Breast epithelium (tissue), 4 donors: ENCODE results near the gene ZNF606. TPM values are rescaled to one million over a fixed set of nuclear protein-coding genes. Genes with fewer than 3 reads are reported as not detected.
"Not testable (repeated sequence)": the region's sequence is repeated elsewhere in the genome, so short reads cannot be mapped to it uniquely, and the experiment has no call there.

Experiments used
- DNase-seq, 2 donors: peaks; one replicate each; pipeline ENCODE4 v3.0.0-alpha.2; 2019; ENCODE audit warnings: low spot score in 2 of 2
- H3K27ac ChIP-seq, 2 donors: fragments of 200-600 bp; sonication (generic) in 1 of 2; one replicate each; pipeline ENCODE4 v1.5.1; 2016 to 2019; ENCODE audit warnings: mild to moderate bottlenecking in 1 of 2
- H3K27me3 ChIP-seq, 2 donors: fragments of 200-600 bp; sonication (generic) in 1 of 2; one replicate each; pipeline versions ENCODE4 v1.5.1 to v1.6.0; 2017 to 2019; ENCODE audit warnings: control low read depth in 1 of 2, mild to moderate bottlenecking in 1 of 2
- H3K36me3 ChIP-seq: fragments of 200-600 bp; one replicate; pipeline ENCODE4 v1.5.1; 2019
- H3K4me1 ChIP-seq, 2 donors: fragments of 200-600 bp; sonication (generic); one replicate each; pipeline ENCODE4 v1.5.1; 2016 to 2019; ENCODE audit warnings: control low read depth in 1 of 2
- H3K4me3 ChIP-seq, 3 donors: fragments of 200-600 bp; sonication (generic); 1 replicate in 2 of 3; 2 replicates in 1 of 3; pipeline ENCODE4 v1.5.1; 2016 to 2019; ENCODE audit warnings: mild to moderate bottlenecking in 3 of 3, moderate library complexity in 2 of 3
- H3K9me3 ChIP-seq, 2 donors: fragments of 200-600 bp; sonication (generic) in 1 of 2; one replicate each; pipeline ENCODE4 v1.5.1; 2016 to 2019; ENCODE audit warnings: control low read depth in 1 of 2
- POLR2A ChIP-seq: fragments of 450-650 bp; IDR thresholded peaks from one replicate; pipeline ENCODE4 v1.6.1; 2016; ENCODE audit warnings: antibody characterized with exemption, mild to moderate bottlenecking, moderate library complexity
- POLR2AphosphoS5 ChIP-seq, 3 donors: sonication (generic); formaldehyde crosslinking; IDR thresholded peaks; one replicate each; pipeline ENCODE4 v1.6.1; 2017; ENCODE audit warnings: antibody characterized with exemption in 3 of 3
- intact Hi-C: fragments of 100-400 bp; cut with DNase I; formaldehyde crosslinking; loops from one replicate; pipeline ENCODE4 v1.15.1; 2023; ENCODE audit warnings: low total_unique reads
- total RNA-seq, 3 donors: library from RNA; depleted of rRNA; stranded (reverse); fragments of >200 nt; gene quantifications; one replicate each; pipeline ENCODE4 v1.1.0, GENCODE V29; 2016
- TF ChIP-seq, protein P1 (sequence below), 3 donors: fragments of 450-650 bp; IDR thresholded peaks; one replicate each; pipeline ENCODE4 v1.5.1; 2016 to 2017; ENCODE audit warnings: antibody characterized with exemption in 3 of 3, mild to moderate bottlenecking in 3 of 3, moderate library complexity in 3 of 3

The ZNF606 gene
- total RNA-seq, 3 donors from 2014 or later, result 12.0 to 46.5 (median 21.6) TPM

DNA sequence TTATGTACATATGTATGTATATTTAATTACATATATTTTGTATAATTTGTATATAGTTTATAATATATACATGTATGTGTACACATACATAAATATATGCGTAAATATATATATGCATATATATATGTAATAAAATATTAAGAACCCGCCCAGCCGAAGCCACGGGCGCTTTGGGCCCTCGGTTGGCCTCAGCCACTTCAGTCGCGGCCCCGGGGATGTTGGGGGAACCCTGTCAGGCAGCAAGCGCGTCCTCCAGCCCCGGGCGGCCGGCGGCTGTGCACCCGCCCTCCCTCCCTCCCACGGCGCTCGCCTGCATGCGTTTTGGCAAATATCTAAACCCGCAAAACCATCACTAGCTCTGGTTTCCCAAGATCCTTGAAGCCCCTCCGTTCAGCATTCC lies 7.9 kb upstream of the ZNF606 start:
- H3K27ac ChIP-seq, result peak overlapping the region in 1 of 2 donors; percentile 88
- peaks cover 7% of the 10 kb centered on the region for H3K36me3 ChIP-seq
- H3K4me1 ChIP-seq, result no peaks in the 10 kb centered on the region
- DNase-seq, result no peak
- peak overlapping the region in 1 of 3 donors; percentile 79 for H3K4me3 ChIP-seq
- H3K9me3 ChIP-seq, result peaks cover 42 to 65% of the 10 kb centered on the region in 2 donors
- intact Hi-C loops, result no loop called here
- TF ChIP-seq POLR2A (no peak), POLR2AphosphoS5 (IDR thresholded peaks at IDR 0.05) (no peak)
- TF ChIP-seq, protein P1, sequence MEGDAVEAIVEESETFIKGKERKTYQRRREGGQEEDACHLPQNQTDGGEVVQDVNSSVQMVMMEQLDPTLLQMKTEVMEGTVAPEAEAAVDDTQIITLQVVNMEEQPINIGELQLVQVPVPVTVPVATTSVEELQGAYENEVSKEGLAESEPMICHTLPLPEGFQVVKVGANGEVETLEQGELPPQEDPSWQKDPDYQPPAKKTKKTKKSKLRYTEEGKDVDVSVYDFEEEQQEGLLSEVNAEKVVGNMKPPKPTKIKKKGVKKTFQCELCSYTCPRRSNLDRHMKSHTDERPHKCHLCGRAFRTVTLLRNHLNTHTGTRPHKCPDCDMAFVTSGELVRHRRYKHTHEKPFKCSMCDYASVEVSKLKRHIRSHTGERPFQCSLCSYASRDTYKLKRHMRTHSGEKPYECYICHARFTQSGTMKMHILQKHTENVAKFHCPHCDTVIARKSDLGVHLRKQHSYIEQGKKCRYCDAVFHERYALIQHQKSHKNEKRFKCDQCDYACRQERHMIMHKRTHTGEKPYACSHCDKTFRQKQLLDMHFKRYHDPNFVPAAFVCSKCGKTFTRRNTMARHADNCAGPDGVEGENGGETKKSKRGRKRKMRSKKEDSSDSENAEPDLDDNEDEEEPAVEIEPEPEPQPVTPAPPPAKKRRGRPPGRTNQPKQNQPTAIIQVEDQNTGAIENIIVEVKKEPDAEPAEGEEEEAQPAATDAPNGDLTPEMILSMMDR (IDR thresholded peaks at IDR 0.05), result no peak
- no peaks in the 10 kb centered on the region for H3K27me3 ChIP-seq

DNA sequence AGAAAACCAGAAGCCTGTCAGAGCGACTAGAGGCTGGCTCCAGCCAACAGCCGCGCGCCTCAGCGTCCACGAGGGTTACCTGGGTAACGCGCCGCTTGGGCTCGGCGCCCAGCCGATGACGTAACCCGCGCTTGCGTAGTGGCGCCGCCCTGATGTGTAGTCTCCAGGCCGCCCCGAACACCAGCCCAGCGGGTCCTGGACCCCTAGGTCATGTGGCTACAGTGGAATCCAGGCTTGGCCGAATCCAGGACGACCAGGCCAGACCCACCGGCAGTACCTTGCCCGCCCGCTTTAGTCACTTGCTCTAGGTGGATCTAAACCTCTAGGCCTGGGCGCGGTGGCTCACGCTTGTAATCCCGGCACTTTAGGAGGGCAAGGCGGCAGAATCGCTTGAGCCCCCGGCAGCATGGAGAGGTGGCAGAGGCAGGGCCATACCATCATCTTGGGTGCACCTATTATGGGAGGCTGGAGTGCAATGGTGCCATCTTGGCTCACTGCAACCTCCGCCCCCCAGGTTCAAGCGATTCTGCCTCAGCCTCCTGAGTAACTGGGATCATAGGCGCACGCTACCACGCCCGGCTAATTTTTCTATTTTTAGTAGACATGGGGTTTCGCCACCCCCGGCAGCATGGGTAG lies 7.2 kb upstream of the ZNF606 start:
- intact Hi-C loops, result no loop called here
- TF ChIP-seq POLR2A (peak; percentile 42), POLR2AphosphoS5 (IDR thresholded peaks at IDR 0.05) (peak; percentile 31 to 84 (median 44))
- TF ChIP-seq, protein P1 (IDR thresholded peaks at IDR 0.05), result peak in 1 of 3 donors; percentile 13
- H3K27ac ChIP-seq, result peak overlapping the region; percentile 88 to 96
- no peaks in the 10 kb centered on the region for H3K4me1 ChIP-seq
- H3K4me3 ChIP-seq, result peak overlapping the region; percentile 39 to 79 (median 48)
- H3K36me3 ChIP-seq, result peaks cover 7% of the 10 kb centered on the region
- DNase-seq, result peak; percentile 90 to 93
- H3K9me3 ChIP-seq, result peaks cover 49 to 71% of the 10 kb centered on the region in 2 donors
- no peaks in the 10 kb centered on the region for H3K27me3 ChIP-seq

DNA sequence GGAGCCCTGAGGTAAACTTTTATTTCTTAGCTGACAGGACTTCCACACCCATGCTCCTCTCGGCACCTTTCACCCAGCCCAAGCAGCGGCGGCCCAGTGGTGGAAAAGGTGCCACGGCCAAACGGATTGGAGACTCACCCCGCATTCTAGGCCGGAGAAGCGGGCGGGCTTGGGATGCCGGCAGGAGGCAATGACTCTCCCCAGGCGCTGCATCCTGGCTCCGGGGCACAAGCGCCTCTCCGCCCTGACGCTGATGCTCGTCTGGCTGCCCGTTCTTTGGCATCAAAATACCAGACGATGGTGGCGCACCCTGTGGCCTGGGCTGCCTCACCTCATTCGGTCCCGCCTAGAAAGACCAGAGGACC lies 6.7 kb upstream of the ZNF606 start:
- no peak for DNase-seq
- H3K4me3 ChIP-seq, result peak overlapping the region; percentile 39 to 79 (median 48)
- H3K27me3 ChIP-seq, result no peaks in the 10 kb centered on the region
- H3K27ac ChIP-seq, result peak overlapping the region; percentile 88 to 96
- TF ChIP-seq, protein P1 (IDR thresholded peaks at IDR 0.05), result no peak
- peaks cover 54 to 75% of the 10 kb centered on the region in 2 donors for H3K9me3 ChIP-seq
- H3K36me3 ChIP-seq, result peaks cover 7% of the 10 kb centered on the region
- intact Hi-C loops, result no loop called here
- no peaks in the 10 kb centered on the region for H3K4me1 ChIP-seq

DNA sequence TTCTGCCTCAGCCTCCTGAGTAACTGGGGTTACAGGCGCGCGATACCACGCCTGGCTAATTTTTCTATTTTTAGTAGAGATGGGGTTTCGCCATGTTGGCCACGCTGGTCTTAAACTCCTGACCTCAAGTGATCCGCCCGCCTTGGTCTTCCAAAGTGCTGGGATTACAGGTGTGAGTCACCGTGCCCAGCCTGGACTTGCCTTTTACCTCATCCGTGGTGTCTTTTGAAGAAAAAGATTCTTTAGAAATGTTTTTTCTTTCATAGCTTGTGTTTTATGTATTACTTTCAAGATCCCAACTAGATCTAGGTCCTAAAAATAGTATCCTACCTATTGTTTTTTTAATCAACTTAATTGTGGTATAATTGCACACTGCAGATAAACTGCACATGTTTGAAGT lies 6.3 kb upstream of the ZNF606 start:
- intact Hi-C loops, H3K4me3 ChIP-seq, H3K36me3 ChIP-seq, H3K27me3 ChIP-seq, H3K4me1 ChIP-seq: not testable (repeated sequence)
- H3K27ac ChIP-seq, result peak overlapping the region; percentile 88 to 96
- DNase-seq, result peak in 1 of 2 donors; percentile 44
- H3K9me3 ChIP-seq, result peaks cover 58 to 79% of the 10 kb centered on the region in 2 donors

DNA sequence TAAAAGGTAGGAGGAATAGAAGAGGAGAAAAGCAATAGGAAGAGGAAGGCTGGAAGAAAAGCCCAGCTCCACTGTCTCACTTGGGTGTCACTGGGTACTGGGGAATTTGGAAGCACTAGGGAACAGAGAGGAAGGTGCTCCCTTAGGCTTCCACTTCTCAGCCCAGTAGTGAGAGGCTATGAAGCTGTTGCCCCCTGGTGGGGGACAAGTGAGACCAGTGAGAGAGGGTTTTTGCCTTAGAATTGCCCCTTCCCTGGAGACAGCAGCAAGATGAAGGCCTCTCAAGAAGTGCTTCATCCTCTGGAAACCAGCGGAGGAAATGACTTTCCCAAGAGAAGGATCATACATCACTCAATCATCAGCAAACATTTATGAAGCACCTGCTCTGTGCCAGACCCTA lies 4.7 kb upstream of the ZNF606 start:
- Histone ChIP-seq H3K9me3 (peaks cover 62 to 68% of the 10 kb centered on the region in 2 donors), H3K27ac (no peak overlapping the region), H3K4me3 (no peak overlapping the region), H3K4me1 (no peaks in the 10 kb centered on the region), H3K27me3 (no peaks in the 10 kb centered on the region), H3K36me3 (peaks cover 7% of the 10 kb centered on the region)
- TF ChIP-seq POLR2AphosphoS5 (IDR thresholded peaks at IDR 0.05), result no peak
- TF ChIP-seq, protein P1 (IDR thresholded peaks at IDR 0.05), result no peak
- no peak for TF ChIP-seq POLR2A
- DNase-seq, result no peak
- intact Hi-C loops, result no loop called here
